Endothelial cell of umbilical vein (primary cell): ENCODE measurements around the gene TSC22D3. TPM values are rescaled to one million over a fixed set of nuclear protein-coding genes. Genes with fewer than 3 reads are reported as not detected.
A peak's percentile ranks its signal among the peaks of the same experiment; 100 is the strongest.
"Not testable (repeated sequence)": the region's sequence is repeated elsewhere in the genome, so short reads cannot be mapped to it uniquely, and the experiment has no call there.

Experiments used
- BruUV-seq: library from RNA; stranded (reverse); fragments of 400-500 nt; replicated peaks from 2 replicates; lab custom pipeline; 2021; lab: Mats Ljungman, UMichigan
- CTCF ChIA-PET: fragments of 300-600, 350-600 bp; sonication (Branson Sonifier 250); formaldehyde crosslinking; loops from one replicate; lab custom pipeline; 2021; ENCODE audit warnings: antibody characterized with exemption, inconsistent platforms; lab: Charles Lee
- POLR2A ChIA-PET: fragments of 300-600, 350-600 bp; sonication (Branson Sonifier 250); formaldehyde crosslinking; loops from one replicate; lab custom pipeline; 2021; ENCODE audit warnings: antibody characterized with exemption, inconsistent platforms; lab: Charles Lee
- DNase-seq: peaks from one replicate; pipeline ENCODE4 v3.0.0-alpha.2; 2011; ENCODE audit warnings: low read depth, low spot score
- FAIRE-seq: peaks from 2 replicates; lab custom pipeline; 2011; peaks lifted over from hg19 to GRCh38; lab: Jason Lieb, UNC
- H2AFZ ChIP-seq: 2 replicates; pipeline ENCODE4 v1.6.0; 2012; ENCODE audit warnings: low read depth, low read length, control low read depth, inconsistent platforms
- H3K27ac ChIP-seq: 2 replicates; pipeline ENCODE4 v1.5.1; 2011; ENCODE audit warnings: low read depth, mild to moderate bottlenecking, control low read depth, low read length, moderate library complexity; ENCODE audit not compliant: insufficient read depth
- H3K27me3 ChIP-seq, 2 experiments: 2 replicates each; pipeline versions ENCODE4 v1.6.0 to v1.6.1; 2011; ENCODE audit warnings: low read length in 2 of 2, mixed read lengths in 1 of 2; ENCODE audit not compliant: control insufficient read depth in 2 of 2, insufficient read depth in 2 of 2
- H3K36me3 ChIP-seq, 2 experiments: 2 replicates in 1 of 2; 3 replicates in 1 of 2; pipeline ENCODE4 v1.5.1; 2011; ENCODE audit warnings: low read length in 2 of 2, mild to moderate bottlenecking in 1 of 2, moderate library complexity in 1 of 2; ENCODE audit not compliant: control insufficient read depth in 2 of 2, insufficient read depth in 2 of 2; ENCODE audit errors: extremely low read depth in 1 of 2
- H3K4me1 ChIP-seq: 3 replicates; pipeline ENCODE4 v1.5.1; 2011; ENCODE audit warnings: mild to moderate bottlenecking, low read length; ENCODE audit not compliant: control insufficient read depth, insufficient read depth; ENCODE audit errors: extremely low read depth
- H3K4me2 ChIP-seq: 2 replicates; pipeline ENCODE4 v1.6.1; 2011; ENCODE audit warnings: low read length, control low read depth, mixed read lengths; ENCODE audit not compliant: insufficient read depth
- H3K4me3 ChIP-seq, 3 experiments: fragments of 200-600 bp in 1 of 3; sonication (generic), shearing (Covaris generic) in 1 of 3; replicated peaks in 1 of 3; 2 replicates each; pipeline ENCODE4 v1.5.1; 2011 to 2016; ENCODE audit warnings: control low read depth in 3 of 3, low read length in 3 of 3, mild to moderate bottlenecking in 2 of 3, inconsistent platforms in 1 of 3, low read depth in 1 of 3, moderate library complexity in 1 of 3; ENCODE audit not compliant: insufficient read depth in 1 of 3
- H3K79me2 ChIP-seq: 2 replicates; pipeline ENCODE4 v1.6.0; 2012; ENCODE audit warnings: low read length, inconsistent platforms; ENCODE audit not compliant: control insufficient read depth, insufficient read depth
- H3K9ac ChIP-seq: replicated peaks from 2 replicates; pipeline ENCODE3; 2011; ENCODE audit warnings: low read length, control low read depth; ENCODE audit not compliant: insufficient read depth; ENCODE audit errors: extremely low read depth
- H3K9me1 ChIP-seq: replicated peaks from 3 replicates; pipeline ENCODE4 v1.6.0; 2011; ENCODE audit warnings: mild to moderate bottlenecking, low read length; ENCODE audit not compliant: control insufficient read depth, insufficient read depth; ENCODE audit errors: extremely low read depth
- H3K9me3 ChIP-seq: replicated peaks from 2 replicates; pipeline ENCODE4 v1.5.1; 2012; ENCODE audit warnings: low read length, inconsistent platforms; ENCODE audit not compliant: control insufficient read depth, insufficient read depth
- H4K20me1 ChIP-seq: replicated peaks from 2 replicates; pipeline ENCODE3; 2011; ENCODE audit warnings: mild to moderate bottlenecking, low read length; ENCODE audit not compliant: control insufficient read depth, insufficient read depth; ENCODE audit errors: extremely low read depth
- CTCF ChIP-seq, 2 donors: IDR thresholded peaks; 1 replicate in 1 of 2; 2 replicates in 1 of 2; pipeline ENCODE4 v1.5.1; 2011; ENCODE audit warnings: low read length in 2 of 2, mild to moderate bottlenecking in 2 of 2, moderate library complexity in 2 of 2, control low read depth in 1 of 2, inconsistent platforms in 1 of 2, low read depth in 1 of 2; ENCODE audit not compliant: insufficient read depth in 1 of 2; ENCODE audit errors: extremely low read depth in 1 of 2
- EZH2 ChIP-seq: IDR thresholded peaks from 2 replicates; pipeline ENCODE4 v1.6.1; 2012; ENCODE audit warnings: borderline replicate concordance, low read depth, mild to moderate bottlenecking, moderate library complexity, low read length, inconsistent platforms; ENCODE audit not compliant: severe bottlenecking
- FOS ChIP-seq: IDR thresholded peaks from 2 replicates; pipeline ENCODE4 v1.6.1; 2011; ENCODE audit warnings: mild to moderate bottlenecking, low read length, moderate library complexity, borderline replicate concordance; ENCODE audit not compliant: insufficient read depth
- GATA2 ChIP-seq: IDR thresholded peaks from 2 replicates; pipeline ENCODE4 v1.7.0; 2011; ENCODE audit warnings: low read depth, mild to moderate bottlenecking, moderate library complexity, mixed read lengths, low read length; ENCODE audit not compliant: insufficient read length, insufficient read depth
- JUN ChIP-seq: IDR thresholded peaks from 2 replicates; pipeline ENCODE4 v1.6.1; 2011; ENCODE audit warnings: borderline replicate concordance, low read depth; ENCODE audit not compliant: insufficient read length, insufficient read depth
- MYC ChIP-seq: IDR thresholded peaks from one replicate; pipeline ENCODE4 v1.6.1; 2011; ENCODE audit warnings: mild to moderate bottlenecking, low read depth, low read length
- POLR2A ChIP-seq: IDR thresholded peaks from 2 replicates; pipeline ENCODE4 v1.6.1; 2012; ENCODE audit warnings: low read depth, mild to moderate bottlenecking, control low read depth, low read length
- POLR2AphosphoS5 ChIP-seq: IDR thresholded peaks from 2 replicates; pipeline ENCODE4 v1.6.1; 2012; ENCODE audit warnings: low read depth, mild to moderate bottlenecking, control low read depth, low read length, moderate library complexity; ENCODE audit not compliant: insufficient read depth
- dilution Hi-C: fragments of 300-500 bp; cut with MboI; formaldehyde crosslinking; loops from one replicate; pipeline ENCODE4 v1.15.0; 2019; ENCODE audit warnings: low sequenced_read_pairs; ENCODE audit not compliant: extremely low pct_ligation_motif_present
- intact Hi-C: fragments of 100-400 bp; cut with micrococcal nuclease; formaldehyde crosslinking; loops from one replicate; pipeline ENCODE4 v1.10.0; 2022
- polyA plus RNA-seq, 4 experiments: library from polyadenylated mRNA; depleted of rRNA in 3 of 4; stranded (reverse) in 3 of 4; unstranded in 1 of 4; fragments of >200 nt; gene quantifications; 2 replicates each; pipeline versions ENCODE4 v1.2.1 to v1.2.3, GENCODE V29; 2011 to 2012; ENCODE audit warnings: missing spikeins in 1 of 4
- total RNA-seq: library from RNA; stranded (reverse); gene quantifications from 2 replicates; pipeline ENCODE4 v1.2.3, GENCODE V29; 2021

Gene TSC22D3
- total and polyA plus RNA-seq, 2 donors (not counting 3 experiments of a cell fraction or from before 2014, with no cell fraction given): 21.1 to 37.4 TPM

- H3K27me3 ChIP-seq: no peaks in the 10 kb centered on the region
- no peaks in the 10 kb centered on the region for H4K20me1 ChIP-seq
- H3K9me3 ChIP-seq: no peaks in the 10 kb centered on the region
- ChIA-PET POLR2A (interaction anchor here (0.7 to 5.7 kb wide), 2 partner anchors 38 to 42 kb away, joined by 4 to 40 read pairs; no protein-coding TSS in a partner anchor), CTCF (interaction anchor here (0.9 to 6.1 kb wide), 21 partner anchors 9 to 220 kb away, joined by 3 to 142 read pairs (median 8); partner anchors contain the start of genes NCBP2L, PRPS1 and TSC22D3)
- peak overlapping the region; percentile 74 for H3K27ac ChIP-seq
- H3K9me1 ChIP-seq: no peaks in the 10 kb centered on the region
- H3K4me1 ChIP-seq: peaks cover 25% of the 10 kb centered on the region
- peaks cover 4% of the 10 kb centered on the region for H3K79me2 ChIP-seq
- no peak overlapping the region for H2AFZ ChIP-seq
- H3K36me3 ChIP-seq: no peaks in the 10 kb centered on the region
- no peak overlapping the region for H3K4me3 ChIP-seq
- no peak for DNase-seq
- dilution Hi-C loops: no loop called here
- no TSS peak for BruUV-seq
- no peak for FAIRE-seq
- H3K9ac ChIP-seq: peak overlapping the region; percentile 25
- no peak overlapping the region for H3K4me2 ChIP-seq
- intact Hi-C loops: loop anchor here (1.0 to 5.0 kb wide), 4 partner anchors 45 to 399 kb away; partner anchors contain the start of gene TSC22D3
- TF ChIP-seq GATA2 (peak; percentile 33), FOS (no peak)
These were observed 102.2 kb downstream of the TSC22D3 start for GRCh38 chrX:107673431-107673830.

- Histone ChIP-seq H3K4me2 (no peak overlapping the region), H3K9me3 (no peaks in the 10 kb centered on the region), H3K9me1 (no peaks in the 10 kb centered on the region), H3K27ac (peak overlapping the region; percentile 74), H3K9ac (peak overlapping the region; percentile 25), H3K4me1 (peaks cover 25% of the 10 kb centered on the region), H3K4me3 (no peak overlapping the region), H4K20me1 (no peaks in the 10 kb centered on the region), H3K36me3 (no peaks in the 10 kb centered on the region), H3K79me2 (peaks cover 4% of the 10 kb centered on the region), H2AFZ (no peak overlapping the region), H3K27me3 (no peaks in the 10 kb centered on the region)
- dilution Hi-C loops: no loop called here
- intact Hi-C loops: loop anchor here (1.0 to 5.0 kb wide), 4 partner anchors 45 to 399 kb away; partner anchors contain the start of gene TSC22D3
- POLR2A ChIA-PET: interaction anchor here (0.7 to 5.7 kb wide), 2 partner anchors 39 to 43 kb away, joined by 4 to 40 read pairs; no protein-coding TSS in a partner anchor
- no peak for TF ChIP-seq JUN
- TF ChIP-seq POLR2AphosphoS5: no peak
- no peak for TF ChIP-seq EZH2
- no peak for TF ChIP-seq GATA2
- no peak for TF ChIP-seq FOS
- TF ChIP-seq POLR2A: no peak
- no peak for TF ChIP-seq MYC
- peak; percentile 60 to 72 for TF ChIP-seq CTCF (IDR thresholded peaks at IDR 0.05; ENCODE audit: extremely low read depth in 1 of 2, insufficient read depth in 1 of 2, low read depth in 1 of 2, low read length in 2 of 2)
- no TSS peak for BruUV-seq
- FAIRE-seq: no peak
- DNase-seq: peak; percentile 60
- CTCF ChIA-PET: interaction anchor here (0.6 to 6.1 kb wide), 23 partner anchors 9 to 220 kb away, joined by 3 to 142 read pairs (median 8); partner anchors contain the start of genes NCBP2L, PRPS1 and TSC22D3
These were observed 102.6 kb downstream of the TSC22D3 start for GRCh38 chrX:107672955-107673378.

GRCh38 chrX:107671256-107671655, 104.3 kb downstream of the TSC22D3 start:
- dilution Hi-C loops: not testable (repeated sequence)
- intact Hi-C loops: loop anchor here (5.0 kb wide), 1 partner anchor 221 kb away; no protein-coding TSS in a partner anchor

More at GRCh38 chrX:107671256-107671655, 104.3 kb downstream of the TSC22D3 start:
- FAIRE-seq, H3K27ac ChIP-seq, H3K9ac ChIP-seq, BruUV-seq, H3K4me3 ChIP-seq, H2AFZ ChIP-seq, H3K4me2 ChIP-seq, H3K9me3 ChIP-seq, H3K79me2 ChIP-seq, H3K27me3 ChIP-seq, H4K20me1 ChIP-seq, POLR2A ChIA-PET, H3K36me3 ChIP-seq, H3K9me1 ChIP-seq, DNase-seq: not testable (repeated sequence)
- CTCF ChIA-PET: interaction anchor here (1.0 kb wide), 1 partner anchor 106 kb away, joined by 5 read pairs; the partner anchor contains the start of gene NCBP2L
- peaks cover 18% of the 10 kb centered on the region for H3K4me1 ChIP-seq
